ENCODE measurements around the gene VANGL1. TPM values are rescaled to one million over a fixed set of nuclear protein-coding genes. Genes with fewer than 3 reads are reported as not detected.
A peak's percentile ranks its signal among the peaks of the same experiment; 100 is the strongest.

Gene VANGL1
- 1 to 10 TPM; 4.2 to 4.4 TPM for total RNA-seq

GRCh38 chr1:115641762-115642167 is at the start of gene VANGL1:
TSS of gene VANGL1 (plus strand) at chr1:115641970. CDS start at chr1:115651414, 9,444 bp downstream.
- peaks cover 34% of the 10 kb centered on the region for H3K27me3 Mint-ChIP-seq
- peaks cover 18% of the 10 kb centered on the region for H3K9me3 Mint-ChIP-seq
- peaks cover 11% of the 10 kb centered on the region for H3K4me1 Mint-ChIP-seq (ENCODE audit: low read depth)
- peak within 1 kb of the TSS; percentile 77 for H3K4me3 Mint-ChIP-seq
- peaks cover 4% of the 10 kb centered on the region for H3K36me3 Mint-ChIP-seq
- peak; percentile 66 for DNase-seq
- no peak within 1 kb of the TSS for H3K27ac Mint-ChIP-seq
- POLR2A ChIA-PET = interaction anchor here (0.6 kb wide), 1 partner anchor 1144 kb away, joined by 3 read pairs; no protein-coding TSS in a partner anchor
- intact Hi-C loops (cut with micrococcal nuclease) = no loop called here
- CTCF ChIA-PET = no interaction called here

DNA sequence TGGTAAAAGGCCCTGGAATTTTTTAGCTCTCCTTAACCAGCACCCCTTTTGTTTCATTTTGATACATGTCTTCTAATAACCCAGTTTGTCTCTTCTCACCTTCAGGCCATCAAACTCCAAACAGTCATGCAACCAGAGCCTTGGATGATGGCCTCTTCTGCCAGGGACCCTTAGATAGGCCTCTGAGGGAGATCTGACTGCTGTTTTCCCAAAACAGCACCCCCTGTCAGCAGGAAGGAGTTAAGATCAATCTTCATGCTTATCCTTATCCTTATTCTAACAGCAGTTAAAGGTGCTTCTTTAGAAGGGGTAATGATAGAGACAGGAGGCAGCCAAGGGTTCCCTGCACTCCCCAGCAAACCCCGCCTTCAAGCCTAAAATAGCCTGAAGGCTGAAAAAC is 49.5 kb upstream of the VANGL1 start:
- DNase-seq = no peak
- Mint-ChIP-seq H3K27ac (no peak overlapping the region), H3K36me3 (no peaks in the 10 kb centered on the region), H3K4me3 (no peak overlapping the region), H3K4me1 (ENCODE audit: low read depth) (no peaks in the 10 kb centered on the region), H3K9me3 (peaks cover 11% of the 10 kb centered on the region), H3K27me3 (peaks cover 2% of the 10 kb centered on the region)
- ChIA-PET POLR2A (no interaction called here), CTCF (interaction anchor here (8.0 kb wide), 1 partner anchor 452 kb away, joined by 136 read pairs; no protein-coding TSS in a partner anchor)
- intact Hi-C loops (cut with micrococcal nuclease) = no loop called here

DNA sequence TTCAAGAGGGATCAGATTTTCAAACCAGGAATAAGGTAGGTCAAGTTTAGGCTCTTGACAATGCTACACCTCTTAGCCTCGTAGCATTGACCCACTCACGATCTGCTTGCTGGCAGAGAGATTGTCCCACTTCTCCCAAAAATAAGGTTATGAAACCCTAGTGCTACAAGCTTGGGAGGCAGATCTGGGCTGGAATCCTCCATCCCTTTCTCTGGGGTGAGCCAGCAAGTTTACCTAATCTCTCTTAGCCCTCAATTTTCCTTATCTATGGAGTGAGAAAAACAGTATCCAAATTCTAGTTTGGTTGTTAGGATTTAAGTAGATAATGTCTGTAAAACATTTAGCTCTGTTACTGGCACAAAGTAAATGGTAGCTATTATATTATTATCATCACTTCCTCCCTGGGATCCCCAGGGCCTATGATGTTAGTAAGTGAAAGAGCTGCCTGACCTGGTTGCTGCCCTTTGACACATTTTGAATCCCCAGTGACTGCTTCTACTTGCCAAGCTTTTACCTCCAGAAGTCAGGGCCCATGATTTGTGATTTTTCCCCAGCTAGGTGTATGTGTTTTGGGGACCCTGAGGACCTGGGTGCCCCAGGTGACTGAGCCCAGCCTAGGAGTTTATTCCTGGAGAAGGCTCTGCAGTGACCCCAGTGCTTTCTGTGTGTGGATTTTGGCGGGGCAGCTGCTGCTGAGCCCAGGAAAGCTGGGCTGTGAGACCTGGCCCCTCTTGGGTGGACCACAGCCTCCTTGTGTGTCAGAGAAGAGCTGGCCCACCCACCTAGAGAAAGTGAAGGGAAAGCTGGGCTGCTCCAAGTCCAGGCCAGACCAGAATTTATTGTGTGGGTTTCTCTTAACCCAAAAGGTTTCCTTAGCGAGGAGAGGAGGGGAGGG is 48.2 kb upstream of the VANGL1 start:
- intact Hi-C loops (cut with micrococcal nuclease) = no loop called here
- no peak overlapping the region for H3K27ac Mint-ChIP-seq
- ChIA-PET POLR2A (no interaction called here), CTCF (interaction anchor here (0.9 to 8.0 kb wide), 4 partner anchors 15 to 454 kb away, joined by 3 to 136 read pairs (median 8); no protein-coding TSS in a partner anchor)
- no peaks in the 10 kb centered on the region for H3K4me1 Mint-ChIP-seq (ENCODE audit: low read depth)
- H3K4me3 Mint-ChIP-seq = no peak overlapping the region
- H3K9me3 Mint-ChIP-seq = peaks cover 5% of the 10 kb centered on the region
- H3K27me3 Mint-ChIP-seq = peaks cover 2% of the 10 kb centered on the region
- no peaks in the 10 kb centered on the region for H3K36me3 Mint-ChIP-seq
- DNase-seq = no peak

DNA sequence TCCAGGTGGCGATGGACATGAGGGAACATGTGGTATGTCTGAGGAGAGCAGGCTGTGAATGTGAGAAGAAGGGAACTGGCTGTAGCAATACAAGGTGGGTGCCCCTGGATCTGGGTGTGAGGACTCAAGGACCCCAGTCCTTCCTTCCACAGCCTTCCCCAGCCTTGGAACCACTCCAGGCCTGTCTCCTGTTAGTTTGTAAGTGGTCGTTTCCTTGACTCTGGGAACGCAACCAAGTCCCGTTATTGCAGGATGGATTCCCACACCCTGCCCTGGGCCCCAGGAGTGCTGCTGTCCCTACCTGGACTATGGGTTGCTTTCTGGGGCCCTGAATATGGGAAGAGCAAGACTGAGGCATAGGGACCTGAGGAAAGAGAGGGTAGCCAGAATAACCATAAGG is 47.2 kb upstream of the VANGL1 start:
- intact Hi-C loops (cut with micrococcal nuclease) = no loop called here
- no peak for DNase-seq
- Mint-ChIP-seq H3K36me3 (no peaks in the 10 kb centered on the region), H3K27ac (no peak overlapping the region), H3K27me3 (peaks cover 2% of the 10 kb centered on the region), H3K9me3 (no peaks in the 10 kb centered on the region), H3K4me3 (no peak overlapping the region), H3K4me1 (ENCODE audit: low read depth) (no peaks in the 10 kb centered on the region)
- CTCF ChIA-PET = interaction anchor here (0.9 to 8.0 kb wide), 3 partner anchors 14 to 455 kb away, joined by 4 to 136 read pairs (median 12); no protein-coding TSS in a partner anchor
- POLR2A ChIA-PET = no interaction called here

DNA sequence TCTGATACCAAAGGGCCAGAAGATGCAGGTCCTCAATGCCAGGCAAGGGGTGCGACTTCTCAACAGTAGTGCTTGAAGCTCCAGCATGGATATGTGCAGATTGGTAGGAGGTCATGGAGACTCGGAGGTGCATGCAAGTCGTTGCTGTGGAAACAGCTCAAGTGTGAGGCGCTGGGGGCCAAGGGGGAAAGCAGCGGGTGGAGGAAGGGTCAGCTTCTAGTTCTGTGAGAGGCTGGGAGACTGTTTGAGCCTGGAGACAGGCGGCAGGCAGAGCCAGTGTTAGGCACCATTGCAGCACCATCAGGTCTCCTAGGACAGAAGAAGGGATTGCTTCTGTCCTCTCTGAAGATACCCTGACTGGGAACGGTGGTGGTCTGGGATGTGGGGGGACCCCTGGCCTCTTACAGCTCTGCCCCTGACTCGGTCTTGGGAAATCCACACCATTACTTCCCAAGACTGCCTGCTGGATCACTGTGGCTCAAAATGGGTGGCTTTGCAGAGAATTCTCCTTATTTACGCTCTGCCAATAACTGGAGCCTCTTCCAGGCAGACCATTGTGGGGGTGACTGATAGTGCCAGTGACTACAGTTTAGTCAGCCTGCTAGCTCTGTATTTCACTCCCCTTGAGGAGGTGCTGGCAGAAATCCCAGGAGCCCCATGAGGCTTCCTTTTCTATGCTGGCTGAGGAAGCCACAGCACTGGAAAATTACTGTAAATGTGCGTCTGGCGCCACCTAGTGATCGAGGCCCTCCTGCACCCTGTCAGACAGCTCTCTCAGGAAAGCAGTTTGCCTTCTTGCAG is 46.3 kb upstream of the VANGL1 start:
- intact Hi-C loops (cut with micrococcal nuclease) = loop anchor here (1.0 kb wide), 1 partner anchor 456 kb away; no protein-coding TSS in a partner anchor
- Mint-ChIP-seq H3K27me3 (peaks cover 2% of the 10 kb centered on the region), H3K4me3 (no peak overlapping the region), H3K36me3 (no peaks in the 10 kb centered on the region), H3K27ac (no peak overlapping the region), H3K9me3 (no peaks in the 10 kb centered on the region), H3K4me1 (ENCODE audit: low read depth) (no peaks in the 10 kb centered on the region)
- CTCF ChIA-PET = interaction anchor here (0.7 to 8.0 kb wide), 15 partner anchors 9 to 619 kb away, joined by 3 to 136 read pairs (median 4); no protein-coding TSS in a partner anchor
- POLR2A ChIA-PET = no interaction called here
- peak; percentile 78 for DNase-seq

DNA sequence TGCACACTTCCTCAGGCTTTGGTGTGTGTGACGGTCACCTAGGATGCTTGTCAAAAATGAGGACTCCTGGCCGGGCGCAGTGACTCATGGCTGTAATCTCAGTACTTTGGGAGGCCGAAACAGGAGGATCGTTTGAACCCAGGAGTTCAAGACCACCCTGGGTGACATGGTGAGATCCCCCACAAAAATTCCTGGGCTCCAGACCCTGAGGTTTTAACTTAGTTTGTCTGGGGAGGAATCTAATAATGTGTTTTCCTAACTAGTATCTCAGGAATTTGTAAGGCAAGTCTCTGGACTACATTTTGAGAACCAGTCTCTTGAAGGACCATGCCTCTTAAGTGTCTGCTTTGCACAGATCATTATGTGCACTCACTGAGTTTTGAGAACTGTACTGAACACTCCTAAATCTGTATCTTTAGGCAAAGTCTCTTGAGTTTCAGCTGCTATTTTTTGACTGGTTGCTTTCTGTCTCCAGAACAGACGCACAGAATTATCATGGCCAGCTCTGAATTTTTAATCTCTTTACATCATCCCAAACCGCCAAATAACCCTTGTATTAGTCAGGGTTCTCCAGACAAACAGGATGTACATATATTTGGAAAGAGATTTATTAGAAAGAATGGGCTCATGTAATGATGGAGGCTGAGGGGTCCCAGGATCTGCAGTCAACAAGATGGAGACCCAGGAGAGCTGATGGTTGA is 45.5 kb upstream of the VANGL1 start:
- DNase-seq = no peak
- POLR2A ChIA-PET = no interaction called here
- Mint-ChIP-seq H3K9me3 (no peaks in the 10 kb centered on the region), H3K27me3 (peaks cover 2% of the 10 kb centered on the region), H3K27ac (no peak overlapping the region), H3K4me1 (ENCODE audit: low read depth) (no peaks in the 10 kb centered on the region), H3K4me3 (no peak overlapping the region), H3K36me3 (no peaks in the 10 kb centered on the region)
- intact Hi-C loops (cut with micrococcal nuclease) = no loop called here
- CTCF ChIA-PET = interaction anchor here (0.7 to 8.0 kb wide), 13 partner anchors 8 to 619 kb away, joined by 3 to 136 read pairs (median 4); no protein-coding TSS in a partner anchor

GRCh38 chr1:115604508-115604907 is 37.3 kb upstream of the VANGL1 start:
- Mint-ChIP-seq H3K4me1 (ENCODE audit: low read depth) (no peaks in the 10 kb centered on the region), H3K27ac (no peak overlapping the region), H3K36me3 (no peaks in the 10 kb centered on the region), H3K27me3 (peaks cover 12% of the 10 kb centered on the region), H3K4me3 (no peak overlapping the region), H3K9me3 (no peaks in the 10 kb centered on the region)
- intact Hi-C loops (cut with micrococcal nuclease) = no loop called here
- POLR2A ChIA-PET = no interaction called here
- DNase-seq = no peak
- CTCF ChIA-PET = interaction anchor here (1.0 to 1.3 kb wide), 2 partner anchors 9 to 102 kb away, joined by 4 to 5 read pairs; no protein-coding TSS in a partner anchor

GRCh38 chr1:115606305-115606704 is 35.5 kb upstream of the VANGL1 start:
- Mint-ChIP-seq H3K4me1 (ENCODE audit: low read depth) (no peaks in the 10 kb centered on the region), H3K4me3 (no peak overlapping the region), H3K27me3 (peaks cover 12% of the 10 kb centered on the region), H3K36me3 (no peaks in the 10 kb centered on the region), H3K9me3 (no peaks in the 10 kb centered on the region), H3K27ac (no peak overlapping the region)
- CTCF ChIA-PET = interaction anchor here (1.3 kb wide), 1 partner anchor 100 kb away, joined by 7 read pairs; no protein-coding TSS in a partner anchor
- intact Hi-C loops (cut with micrococcal nuclease) = no loop called here
- DNase-seq = no peak
- POLR2A ChIA-PET = no interaction called here

GRCh38 chr1:115609021-115609420 is 32.7 kb upstream of the VANGL1 start:
- Mint-ChIP-seq H3K27me3 (peaks cover 16% of the 10 kb centered on the region), H3K9me3 (no peaks in the 10 kb centered on the region), H3K4me1 (ENCODE audit: low read depth) (no peaks in the 10 kb centered on the region), H3K36me3 (no peaks in the 10 kb centered on the region), H3K27ac (no peak overlapping the region), H3K4me3 (no peak overlapping the region)
- intact Hi-C loops (cut with micrococcal nuclease) = no loop called here
- ChIA-PET CTCF (interaction anchor here (0.6 to 3.8 kb wide), 17 partner anchors 8 to 471 kb away, joined by 3 to 75 read pairs (median 6); no protein-coding TSS in a partner anchor), POLR2A (no interaction called here)
- DNase-seq = no peak

- Mint-ChIP-seq H3K4me1 (ENCODE audit: low read depth) (no peaks in the 10 kb centered on the region), H3K27ac (no peak overlapping the region), H3K4me3 (no peak overlapping the region), H3K9me3 (peaks cover 5% of the 10 kb centered on the region), H3K36me3 (no peaks in the 10 kb centered on the region), H3K27me3 (peaks cover 24% of the 10 kb centered on the region)
- ChIA-PET CTCF (no interaction called here), POLR2A (no interaction called here)
- intact Hi-C loops (cut with micrococcal nuclease) = no loop called here
- DNase-seq = no peak
These were observed 28.0 kb upstream of the VANGL1 start for GRCh38 chr1:115613767-115614166.

DNA sequence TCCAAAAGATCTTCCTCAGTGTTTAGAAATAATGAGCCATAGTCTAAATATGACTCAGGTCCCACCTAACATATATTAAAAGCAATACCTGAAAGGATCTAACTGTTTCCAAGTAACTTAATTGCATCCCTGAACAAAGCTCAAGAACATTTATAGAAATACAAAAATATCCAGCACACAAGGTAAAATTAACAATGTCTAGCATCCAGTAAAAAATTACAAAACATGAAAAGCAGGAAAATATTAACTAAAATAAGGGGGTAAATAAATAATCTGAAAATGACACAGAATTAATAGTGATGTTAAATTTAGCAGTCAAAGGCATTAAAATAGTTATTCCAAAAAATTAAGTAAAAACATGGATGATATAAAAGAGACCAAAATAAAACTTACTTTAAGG is 21.3 kb upstream of the VANGL1 start:
- peaks cover 6% of the 10 kb centered on the region for H3K27me3 Mint-ChIP-seq
- DNase-seq = no peak
- intact Hi-C loops (cut with micrococcal nuclease) = no loop called here
- no peak overlapping the region for H3K4me3 Mint-ChIP-seq
- ChIA-PET CTCF (interaction anchor here (1.0 kb wide), 1 partner anchor 86 kb away, joined by 3 read pairs; no protein-coding TSS in a partner anchor), POLR2A (no interaction called here)
- peaks cover 5% of the 10 kb centered on the region for H3K36me3 Mint-ChIP-seq
- no peak overlapping the region for H3K27ac Mint-ChIP-seq
- H3K9me3 Mint-ChIP-seq = peaks cover 26% of the 10 kb centered on the region
- no peaks in the 10 kb centered on the region for H3K4me1 Mint-ChIP-seq (ENCODE audit: low read depth)

All from activated CD4-positive, alpha-beta memory T cell treated with anti-CD3 and anti-CD28 coated beads for 36 hours (primary cell).